Neural cell (in vitro differentiated cells): ENCODE results near the gene NEDD4L. TPM values are rescaled to one million over a fixed set of nuclear protein-coding genes. Genes with fewer than 3 reads are reported as not detected.

Experiments
- H2AFZ ChIP-seq: fragments of 200-600, 300-800 bp; sonication (generic), shearing (Covaris generic); 2 replicates; pipeline ENCODE4 v1.6.0; 2014; ENCODE audit warnings: low read depth, mild to moderate bottlenecking, antibody characterized with exemption, low read length, moderate library complexity
- H3F3A ChIP-seq: fragments of 200-600 bp; shearing (Covaris generic); 2 replicates; pipeline ENCODE4 v1.6.1; 2016; ENCODE audit warnings: mild to moderate bottlenecking, moderate library complexity, mixed read lengths, antibody characterized with exemption, low read length; ENCODE audit not compliant: insufficient read depth, poor library complexity, severe bottlenecking
- H3K27ac ChIP-seq: fragments of 200-600, 300-800 bp; sonication (generic), shearing (Covaris generic); 2 replicates; pipeline ENCODE4 v1.5.1; 2014; ENCODE audit warnings: mild to moderate bottlenecking, low read length, moderate library complexity
- H3K27me3 ChIP-seq: fragments of 300-800, 200-600 bp; sonication (generic), shearing (Covaris generic); 2 replicates; pipeline ENCODE4 v1.6.0; 2014; ENCODE audit warnings: mild to moderate bottlenecking, low read depth, low read length, moderate library complexity; ENCODE audit not compliant: insufficient read depth
- H3K36me3 ChIP-seq: fragments of 300-800, 200-600 bp; sonication (generic), shearing (Covaris generic); 2 replicates; pipeline ENCODE4 v1.5.1; 2014; ENCODE audit warnings: mild to moderate bottlenecking, antibody characterized with exemption, low read length, moderate library complexity; ENCODE audit not compliant: insufficient read depth
- H3K4me2 ChIP-seq: fragments of 300-800, 200-600 bp; sonication (generic), shearing (Covaris generic); 2 replicates; pipeline ENCODE4 v1.6.0; 2014; ENCODE audit warnings: mild to moderate bottlenecking, low read length
- H3K4me3 ChIP-seq: fragments of 300-800, 200-600 bp; sonication (generic), shearing (Covaris generic); 2 replicates; pipeline ENCODE4 v1.5.1; 2014; ENCODE audit warnings: mild to moderate bottlenecking, low read length, moderate library complexity
- H3K79me2 ChIP-seq: fragments of 200-600 bp; shearing (Covaris generic); replicated peaks from 2 replicates; pipeline ENCODE4 v1.6.0; 2014; ENCODE audit warnings: mild to moderate bottlenecking, low read length, moderate library complexity; ENCODE audit not compliant: insufficient read depth
- H3K9ac ChIP-seq: fragments of 300-800, 200-600 bp; sonication (generic), shearing (Covaris generic); 2 replicates; pipeline ENCODE4 v1.6.1; 2016; ENCODE audit warnings: mild to moderate bottlenecking, low read length, mixed read lengths
- H3K9me2 ChIP-seq: fragments of 200-600 bp; shearing (Covaris generic); 2 replicates; pipeline ENCODE4 v1.6.1; 2016; ENCODE audit warnings: mild to moderate bottlenecking, low read length, mixed read lengths; ENCODE audit not compliant: insufficient read depth
- H3K9me3 ChIP-seq: fragments of 200-600, 300-800 bp; sonication (generic), shearing (Covaris generic); 2 replicates; pipeline ENCODE4 v1.6.1; 2016; ENCODE audit warnings: mild to moderate bottlenecking, mixed run types, low read length, moderate library complexity, mixed read lengths
- H4K20me1 ChIP-seq: fragments of 200-600 bp; shearing (Covaris generic); 2 replicates; pipeline ENCODE4 v1.6.1; 2016; ENCODE audit warnings: mild to moderate bottlenecking, mixed run types; ENCODE audit not compliant: insufficient read depth
- CTCF ChIP-seq: fragments of 450-650 bp; IDR thresholded peaks from 2 replicates; pipeline ENCODE4 v1.5.1; 2014; ENCODE audit warnings: antibody characterized with exemption, mild to moderate bottlenecking, moderate library complexity; ENCODE audit not compliant: poor library complexity, severe bottlenecking
- EP300 ChIP-seq: fragments of 450-650 bp; conservative IDR thresholded peaks from 2 replicates; pipeline ENCODE4 v1.6.1; 2014; ENCODE audit warnings: antibody characterized with exemption, mild to moderate bottlenecking, moderate library complexity; ENCODE audit not compliant: poor library complexity, severe bottlenecking
- EZH2 ChIP-seq: fragments of 200-600, 300-800 bp; shearing (Covaris generic), sonication (generic); IDR thresholded peaks from 2 replicates; pipeline ENCODE4 v1.6.1; 2014; ENCODE audit warnings: antibody characterized with exemption, low read length, borderline replicate concordance, mild to moderate bottlenecking; ENCODE audit not compliant: insufficient read depth, poor library complexity, severe bottlenecking
- MXI1 ChIP-seq: fragments of 450-650 bp; conservative IDR thresholded peaks from 2 replicates; pipeline ENCODE4 v1.6.1; 2014; ENCODE audit warnings: antibody characterized with exemption, mild to moderate bottlenecking; ENCODE audit not compliant: poor library complexity, severe bottlenecking
- POLR2AphosphoS5 ChIP-seq: IDR thresholded peaks from 2 replicates; pipeline ENCODE4 v1.6.1; 2012
- RAD21 ChIP-seq: fragments of 450-650 bp; conservative IDR thresholded peaks from 2 replicates; pipeline ENCODE4 v1.6.1; 2014; ENCODE audit warnings: antibody characterized with exemption, mild to moderate bottlenecking, moderate library complexity
- REST ChIP-seq: IDR thresholded peaks from 2 replicates; pipeline ENCODE4 v1.6.1; 2012; ENCODE audit warnings: borderline replicate concordance
- SMC3 ChIP-seq: fragments of 450-650 bp; conservative IDR thresholded peaks from 2 replicates; pipeline ENCODE4 v1.6.1; 2014; ENCODE audit warnings: antibody characterized with exemption, mild to moderate bottlenecking, moderate library complexity; ENCODE audit not compliant: poor library complexity
- TAF1 ChIP-seq: IDR thresholded peaks from 2 replicates; pipeline ENCODE4 v1.6.1; 2012; ENCODE audit warnings: low read depth
- polyA plus RNA-seq: library from polyadenylated mRNA; depleted of rRNA; stranded (reverse); fragments of >200 nt; gene quantifications from 2 replicates; pipeline ENCODE4 v1.2.3, GENCODE V29; 2014

NEDD4L gene
- polyA plus RNA-seq, 1 donor from 2014 or later: 97.9 TPM

DNA sequence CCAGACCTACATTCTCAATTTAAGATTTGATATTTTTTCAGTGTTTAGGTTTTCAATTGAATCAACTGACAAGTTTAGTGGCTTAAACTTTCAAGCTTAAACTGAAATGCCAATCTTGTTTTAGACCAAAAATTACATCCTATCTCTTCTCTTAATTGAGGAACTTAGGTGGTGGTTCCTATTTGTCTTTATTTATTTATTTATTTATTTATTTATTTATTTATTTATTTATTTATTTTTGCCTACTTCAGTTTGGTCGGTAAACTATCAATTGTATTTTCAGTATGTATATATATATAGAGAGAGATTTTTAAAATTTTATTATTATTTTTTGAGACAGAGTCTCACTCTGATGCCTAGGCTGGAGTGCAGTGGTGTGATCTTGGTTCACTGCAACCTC is 68.1 kb downstream of the NEDD4L start:
- Histone ChIP-seq H3F3A (no peaks in the 10 kb centered on the region), H3K79me2 (peaks cover 85% of the 10 kb centered on the region), H4K20me1 (peaks cover 13% of the 10 kb centered on the region), H3K9me3 (no peaks in the 10 kb centered on the region), H3K9ac (no peak overlapping the region), H3K27me3 (no peaks in the 10 kb centered on the region), H3K9me2 (no peaks in the 10 kb centered on the region), H3K4me2 (no peak overlapping the region), H3K4me3 (no peak overlapping the region), H2AFZ (no peak overlapping the region), H3K36me3 (no peaks in the 10 kb centered on the region), H3K27ac (no peak overlapping the region)
- TF ChIP-seq CTCF: no peak
- TF ChIP-seq MXI1: no peak
- no peak for TF ChIP-seq POLR2AphosphoS5
- no peak for TF ChIP-seq EZH2
- no peak for TF ChIP-seq RAD21
- TF ChIP-seq TAF1: no peak
- no peak for TF ChIP-seq SMC3
- no peak for TF ChIP-seq REST
- TF ChIP-seq EP300: no peak

DNA sequence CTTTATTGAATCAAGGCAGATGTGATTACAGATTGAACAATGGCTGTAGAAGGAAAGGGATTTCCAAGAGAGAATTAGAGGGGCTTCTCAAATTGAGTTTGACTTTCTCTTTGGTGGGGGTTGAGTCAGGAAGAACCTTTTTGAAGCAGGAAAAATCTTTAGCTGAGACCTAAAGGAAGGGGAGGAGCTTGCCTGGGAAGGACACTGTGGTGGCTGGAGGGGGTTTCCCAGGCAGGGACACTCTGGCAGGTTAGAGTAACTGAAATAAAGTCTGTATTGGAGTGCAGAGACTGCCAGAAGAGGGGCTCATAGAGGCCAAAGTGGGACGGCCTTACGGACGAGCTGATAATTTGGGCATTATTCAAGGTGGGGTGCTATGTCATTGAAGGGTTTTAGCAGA is 69.3 kb downstream of the NEDD4L start:
- H3K79me2 ChIP-seq: peaks cover 83% of the 10 kb centered on the region
- no peak overlapping the region for H2AFZ ChIP-seq
- peaks cover 20% of the 10 kb centered on the region for H4K20me1 ChIP-seq

More for the DNA sequence above, 69.3 kb downstream of the NEDD4L start:
- Histone ChIP-seq H3K9ac (no peak overlapping the region), H3K9me2 (no peaks in the 10 kb centered on the region), H3K4me3 (no peak overlapping the region), H3K9me3 (no peaks in the 10 kb centered on the region), H3K27ac (no peak overlapping the region), H3F3A (no peaks in the 10 kb centered on the region), H3K36me3 (no peaks in the 10 kb centered on the region), H3K4me2 (no peak overlapping the region), H3K27me3 (no peaks in the 10 kb centered on the region)
- TF ChIP-seq SMC3: no peak
- no peak for TF ChIP-seq CTCF
- TF ChIP-seq MXI1: no peak
- TF ChIP-seq EZH2: no peak
- TF ChIP-seq EP300: no peak
- TF ChIP-seq REST: no peak
- TF ChIP-seq POLR2AphosphoS5: no peak
- TF ChIP-seq RAD21: no peak
- no peak for TF ChIP-seq TAF1
